ENCODE data around the gene CTNNA3.

CTNNA3 gene

DNA sequence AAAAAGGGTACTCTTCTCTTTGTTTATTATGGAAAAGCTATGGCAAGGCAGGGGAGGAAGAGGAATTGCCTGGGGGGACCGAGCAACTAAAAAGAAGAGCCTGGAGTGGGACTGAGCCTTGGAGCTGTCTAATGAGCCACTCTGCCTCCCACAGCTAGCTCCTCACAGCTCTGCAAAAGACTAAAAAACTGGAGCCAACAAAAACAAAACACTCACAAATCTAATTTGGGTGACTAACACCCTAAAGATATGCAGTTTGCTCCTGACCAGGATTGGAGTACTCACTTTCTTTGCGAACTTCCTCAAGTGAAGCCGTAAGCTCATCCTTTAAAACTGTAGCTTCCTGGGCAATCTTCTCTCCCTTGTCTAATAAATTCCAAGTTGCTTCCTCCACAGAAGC lies 89.4 kb downstream of the CTNNA3 start:
- TF ChIP-seq, protein P1, sequence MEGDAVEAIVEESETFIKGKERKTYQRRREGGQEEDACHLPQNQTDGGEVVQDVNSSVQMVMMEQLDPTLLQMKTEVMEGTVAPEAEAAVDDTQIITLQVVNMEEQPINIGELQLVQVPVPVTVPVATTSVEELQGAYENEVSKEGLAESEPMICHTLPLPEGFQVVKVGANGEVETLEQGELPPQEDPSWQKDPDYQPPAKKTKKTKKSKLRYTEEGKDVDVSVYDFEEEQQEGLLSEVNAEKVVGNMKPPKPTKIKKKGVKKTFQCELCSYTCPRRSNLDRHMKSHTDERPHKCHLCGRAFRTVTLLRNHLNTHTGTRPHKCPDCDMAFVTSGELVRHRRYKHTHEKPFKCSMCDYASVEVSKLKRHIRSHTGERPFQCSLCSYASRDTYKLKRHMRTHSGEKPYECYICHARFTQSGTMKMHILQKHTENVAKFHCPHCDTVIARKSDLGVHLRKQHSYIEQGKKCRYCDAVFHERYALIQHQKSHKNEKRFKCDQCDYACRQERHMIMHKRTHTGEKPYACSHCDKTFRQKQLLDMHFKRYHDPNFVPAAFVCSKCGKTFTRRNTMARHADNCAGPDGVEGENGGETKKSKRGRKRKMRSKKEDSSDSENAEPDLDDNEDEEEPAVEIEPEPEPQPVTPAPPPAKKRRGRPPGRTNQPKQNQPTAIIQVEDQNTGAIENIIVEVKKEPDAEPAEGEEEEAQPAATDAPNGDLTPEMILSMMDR (IDR thresholded peaks at IDR 0.05), result no peak

DNA sequence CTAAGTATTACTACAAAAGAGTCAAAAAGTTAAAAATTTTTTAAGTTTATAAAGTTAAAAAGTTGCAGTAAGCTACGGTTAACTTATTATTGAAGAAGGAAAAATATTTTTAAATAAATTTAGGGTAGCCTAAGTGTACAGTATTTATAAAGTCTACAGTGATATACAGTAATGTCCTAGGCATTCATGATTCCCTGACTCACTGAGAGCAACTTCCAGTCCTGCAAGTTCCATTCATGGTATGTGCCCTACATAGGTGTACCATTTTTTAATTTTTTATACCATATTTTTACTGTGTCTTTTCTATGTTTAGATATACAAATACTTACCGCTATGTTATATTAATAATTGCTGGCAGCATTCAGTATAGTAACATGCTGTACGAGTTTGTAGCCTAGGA lies 92.3 kb downstream of the CTNNA3 start:
- TF ChIP-seq, protein P1 (IDR thresholded peaks at IDR 0.05), result no peak

DNA sequence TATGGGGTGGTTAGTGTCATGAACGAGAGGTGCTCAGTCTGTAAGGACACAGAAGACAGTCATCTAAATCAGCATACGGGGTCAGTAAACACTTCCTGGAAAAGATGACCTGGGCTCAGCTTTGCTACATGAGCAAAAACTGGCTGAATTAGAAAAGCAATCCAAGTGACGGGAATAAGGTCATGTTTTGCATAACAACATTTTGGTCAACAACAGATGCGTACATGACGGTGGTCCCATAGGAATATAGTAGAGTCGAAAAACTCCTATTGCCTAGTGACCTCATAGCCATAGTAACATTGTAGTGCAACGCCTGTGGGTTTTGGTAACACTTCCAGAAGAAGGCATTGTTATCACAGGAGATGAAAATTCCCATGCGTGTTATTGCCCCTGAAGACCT lies 92.9 kb downstream of the CTNNA3 start:
- TF ChIP-seq, protein P1 (IDR thresholded peaks at IDR 0.05), result no peak

DNA sequence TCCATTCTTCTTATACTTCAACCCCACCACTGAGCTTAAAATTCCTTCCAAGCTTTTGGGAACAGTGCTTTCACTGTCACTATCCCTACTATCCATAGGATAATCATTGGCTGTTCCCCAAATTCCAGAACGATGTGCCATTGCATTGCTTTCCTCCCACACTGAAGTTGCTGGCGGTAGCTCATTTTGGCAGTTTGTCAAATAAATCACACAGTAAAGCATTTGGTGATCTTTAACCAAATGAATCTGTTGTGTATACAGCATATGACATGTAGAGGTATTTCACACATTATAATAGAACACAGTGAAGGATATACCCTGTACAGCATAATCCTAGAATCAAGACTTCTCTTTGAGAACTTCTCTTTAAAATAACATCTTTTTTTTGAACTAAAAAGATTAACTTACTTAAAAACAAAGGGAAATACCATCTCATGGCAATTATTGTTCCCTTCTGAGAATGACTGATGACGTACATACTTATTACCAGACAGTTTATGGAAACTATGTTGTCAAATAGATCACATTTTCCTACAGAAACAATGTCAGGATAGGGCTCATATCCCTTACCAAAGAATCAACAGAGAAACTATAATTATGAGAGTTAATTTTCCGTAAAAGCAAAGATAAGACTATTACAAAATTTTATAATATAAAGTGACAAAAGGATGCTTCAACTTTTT lies 93.6 kb downstream of the CTNNA3 start:
- TF ChIP-seq, protein P1 (IDR thresholded peaks at IDR 0.05), result no peak

DNA sequence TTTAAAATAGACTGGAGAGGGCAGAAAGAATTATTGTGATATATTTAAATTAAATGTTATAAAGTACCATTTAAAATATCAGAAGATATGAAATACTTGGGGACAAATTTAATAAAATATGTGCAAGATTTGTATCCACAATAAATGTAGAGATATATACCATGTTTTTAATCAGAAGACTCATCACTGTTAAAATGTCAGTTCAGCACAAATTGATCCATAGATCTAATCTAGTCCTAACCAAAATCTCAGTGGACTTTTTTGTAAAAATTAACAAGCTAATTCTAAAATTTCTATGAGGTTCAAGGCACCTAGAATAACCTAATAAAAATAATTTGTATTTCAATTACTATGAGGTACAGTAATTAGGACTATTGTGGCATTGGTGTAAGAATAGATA lies 96.4 kb downstream of the CTNNA3 start:
- TF ChIP-seq, protein P1 (IDR thresholded peaks at IDR 0.05), result no peak

DNA sequence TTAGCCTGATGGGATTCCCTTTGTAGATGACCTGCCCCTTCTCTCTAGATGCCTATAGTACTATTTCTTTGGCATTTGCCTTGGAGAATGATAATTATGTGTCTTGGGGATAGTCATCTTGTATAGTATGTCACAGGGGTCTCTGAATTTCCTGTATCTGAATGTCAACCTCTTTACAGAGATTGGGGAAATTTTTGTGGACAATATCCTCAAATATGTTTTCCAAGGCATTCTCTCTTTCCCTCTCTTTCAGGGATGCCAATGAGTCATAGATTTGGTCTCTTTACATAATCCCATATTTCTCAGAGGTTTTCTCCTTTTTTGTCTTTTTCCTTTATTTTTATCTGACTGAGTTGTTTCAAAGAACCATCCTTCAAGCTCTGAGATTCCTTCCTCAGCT lies 99.4 kb downstream of the CTNNA3 start:
- TF ChIP-seq, protein P1 (IDR thresholded peaks at IDR 0.05), result no peak

- TF ChIP-seq, protein P1 (IDR thresholded peaks at IDR 0.05), result no peak
Measured at GRCh38 chr10:67587771-67588170, 108.2 kb downstream of the CTNNA3 start.

- TF ChIP-seq, protein P1 (IDR thresholded peaks at IDR 0.05), result no peak
Measured at GRCh38 chr10:67575532-67575931, 120.5 kb downstream of the CTNNA3 start.

All from LNCAP (cell line).